ENCODE results near the gene TEX22.

DNA sequence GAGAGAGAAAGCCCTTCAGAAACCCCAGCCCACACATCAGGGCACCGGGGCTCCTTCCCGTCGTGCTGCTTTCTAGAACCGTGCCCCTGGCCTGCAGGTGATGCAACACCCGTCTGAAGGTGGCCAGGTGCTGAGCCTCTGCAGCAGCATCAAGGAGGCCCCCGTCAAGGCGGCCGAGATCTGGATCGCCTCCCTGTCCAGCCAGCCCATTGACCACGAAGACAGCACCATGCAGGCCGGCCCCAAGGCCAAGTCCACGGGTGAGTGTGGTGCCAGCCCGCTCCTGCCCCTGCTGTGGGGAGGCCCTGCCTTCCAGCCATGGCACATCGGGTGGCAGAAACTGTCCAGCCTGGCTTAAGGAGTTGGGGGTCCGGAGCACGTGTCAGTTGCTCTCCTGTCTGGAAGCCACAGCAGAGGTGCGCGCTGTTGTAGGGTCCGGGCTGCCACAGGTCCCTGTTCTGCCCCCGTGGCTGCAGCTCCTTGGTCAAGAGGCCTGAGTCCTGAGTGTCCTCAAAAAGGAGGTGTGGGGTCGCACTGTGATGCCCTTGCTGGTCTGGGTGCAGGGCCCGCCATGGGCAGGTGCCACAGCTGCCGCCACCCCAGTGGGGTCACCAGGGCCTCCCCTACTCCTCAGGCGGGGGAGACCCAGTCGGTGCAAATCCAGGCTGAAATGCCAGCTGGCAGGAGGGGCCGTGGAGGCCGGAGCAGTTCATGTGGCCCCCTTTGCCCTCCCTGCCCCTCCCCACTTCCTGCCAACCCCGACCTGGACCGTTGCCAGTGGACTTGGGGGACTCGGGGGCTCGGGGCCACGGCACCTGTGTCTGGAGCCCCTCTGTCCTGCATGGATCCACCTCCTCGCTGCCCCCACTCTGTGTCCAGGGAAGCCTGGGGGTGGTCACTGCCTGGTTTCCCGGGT is 31.0 kb upstream of the TEX22 start:
- TF ChIP-seq BHLHE40 (IDR thresholded peaks at IDR 0.05; ENCODE audit: borderline replicate concordance) (no peak), LEF1 (IDR thresholded peaks at IDR 0.05; ENCODE audit: borderline replicate concordance) (no peak), HDGF (IDR thresholded peaks at IDR 0.05; ENCODE audit: borderline replicate concordance) (no peak), FOXM1 (IDR thresholded peaks at IDR 0.05; ENCODE audit: borderline replicate concordance) (no peak), SP1 (IDR thresholded peaks at IDR 0.05) (no peak), PKNOX1 (IDR thresholded peaks at IDR 0.05) (no peak), TARDBP (IDR thresholded peaks at IDR 0.05) (no peak), ELF4 (IDR thresholded peaks at IDR 0.05) (no peak), NFRKB (IDR thresholded peaks at IDR 0.05) (no peak), ARNT (IDR thresholded peaks at IDR 0.05) (no peak), SUZ12 (IDR thresholded peaks at IDR 0.05) (no peak), CTBP1 (IDR thresholded peaks at IDR 0.05; ENCODE audit: borderline replicate concordance) (no peak)
